Lower leg skin (tissue), 3 donors: Measurements from ENCODE around the gene TBX18.

Experiments
- CTCF ChIP-seq, 3 donors: fragments of 450-650 bp; IDR thresholded peaks; one replicate each; pipeline ENCODE4 v1.5.1; 2016; ENCODE audit warnings: antibody characterized with exemption in 3 of 3, mild to moderate bottlenecking in 3 of 3, moderate library complexity in 2 of 3
- POLR2A ChIP-seq, 2 donors: fragments of 450-650 bp; IDR thresholded peaks; one replicate each; pipeline ENCODE4 v1.6.1; 2016 to 2017; ENCODE audit warnings: antibody characterized with exemption in 2 of 2, mild to moderate bottlenecking in 1 of 2, moderate library complexity in 1 of 2

GRCh38 chr6:84731401-84731800 is 33.0 kb downstream of the TBX18 start:
- TF ChIP-seq POLR2A (IDR thresholded peaks at IDR 0.05), result no peak
- no peak for TF ChIP-seq CTCF (IDR thresholded peaks at IDR 0.05)
